ENCODE measurements around the gene FAM240B.

GRCh38 chr9:38677660-38678303, 42.2 kb downstream of the FAM240B start:
- TF ChIP-seq ZNF263 (CRISPR knock-in tag; IDR thresholded peaks at IDR 0.05) (no peak), BHLHE40 (IDR thresholded peaks at IDR 0.05; ENCODE audit: low read length) (no peak), CTCF (CRISPR knock-in tag; IDR thresholded peaks at IDR 0.05) (no peak), RXRA (CRISPR knock-in tag; IDR thresholded peaks at IDR 0.05) (no peak), ZNF333 (CRISPR knock-in tag; IDR thresholded peaks at IDR 0.05; ENCODE audit: borderline replicate concordance) (no peak)
